GM19239 (cell line): ENCODE measurements around the gene CDC42SE1.

Experiments
- DNase-seq: peaks from one replicate; pipeline ENCODE4 v3.0.0; 2011; ENCODE audit warnings: low spot score; ENCODE audit not compliant: insufficient read length
- FAIRE-seq: peaks from 2 replicates; lab custom pipeline; 2011; peaks lifted over from hg19 to GRCh38; lab: Jason Lieb, UNC

CDC42SE1 gene

GRCh38 chr1:151010346-151010726, 49.1 kb downstream of the CDC42SE1 start:
- no peak for FAIRE-seq
- DNase-seq: no peak

- no peak for FAIRE-seq
- no peak for DNase-seq
These were observed 49.6 kb downstream of the CDC42SE1 start for GRCh38 chr1:151009674-151010345.

GRCh38 chr1:151009206-151009587, 50.2 kb downstream of the CDC42SE1 start:
- FAIRE-seq: no peak

GRCh38 chr1:151008244-151009205, 50.9 kb downstream of the CDC42SE1 start, which contains the start of gene PRUNE1:
Gene PRUNE1, plus strand, starts transcription at chr1:151008449. Its CDS starts 184 bp downstream, at chr1:151008633.
- DNase-seq (peak; percentile 90), FAIRE-seq (peak; percentile 94)

More at GRCh38 chr1:151009206-151009587, 50.2 kb downstream of the CDC42SE1 start:
- no peak for DNase-seq

GRCh38 chr1:151007853-151008243, 51.6 kb downstream of the CDC42SE1 start:
- DNase-seq (no peak), FAIRE-seq (no peak)

- FAIRE-seq (peak; percentile 86), DNase-seq (no peak)
These were observed 52.9 kb downstream of the CDC42SE1 start, which contains the start of gene MINDY1 for GRCh38 chr1:151006327-151007052. Gene MINDY1, minus strand, starts transcription at chr1:151006902. Its CDS starts 4,285 bp downstream, at chr1:151002617.

- peak; percentile 45 for FAIRE-seq
These were observed 53.6 kb downstream of the CDC42SE1 start for GRCh38 chr1:151005729-151006319.

GRCh38 chr1:151003180-151003579, 56.2 kb downstream of the CDC42SE1 start:
- FAIRE-seq (no peak), DNase-seq (no peak)

More at GRCh38 chr1:151005729-151006319, 53.6 kb downstream of the CDC42SE1 start:
- no peak for DNase-seq

- no peak for FAIRE-seq
- DNase-seq: no peak
These were observed 56.8 kb downstream of the CDC42SE1 start for GRCh38 chr1:151002611-151003010.

GRCh38 chr1:151002051-151002450, 57.4 kb downstream of the CDC42SE1 start:
- DNase-seq (no peak), FAIRE-seq (no peak)

- FAIRE-seq: no peak
These were observed 57.8 kb downstream of the CDC42SE1 start for GRCh38 chr1:151001602-151002001.

More at GRCh38 chr1:151001602-151002001, 57.8 kb downstream of the CDC42SE1 start:
- DNase-seq: no peak
